ENCODE data around the gene LRR1. TPM values are rescaled to one million over a fixed set of nuclear protein-coding genes. Genes with fewer than 3 reads are reported as not detected.

LRR1 gene
- total and polyA plus RNA-seq, 7 donors = 2.4 to 7.2 (median 4.9) TPM

DNA sequence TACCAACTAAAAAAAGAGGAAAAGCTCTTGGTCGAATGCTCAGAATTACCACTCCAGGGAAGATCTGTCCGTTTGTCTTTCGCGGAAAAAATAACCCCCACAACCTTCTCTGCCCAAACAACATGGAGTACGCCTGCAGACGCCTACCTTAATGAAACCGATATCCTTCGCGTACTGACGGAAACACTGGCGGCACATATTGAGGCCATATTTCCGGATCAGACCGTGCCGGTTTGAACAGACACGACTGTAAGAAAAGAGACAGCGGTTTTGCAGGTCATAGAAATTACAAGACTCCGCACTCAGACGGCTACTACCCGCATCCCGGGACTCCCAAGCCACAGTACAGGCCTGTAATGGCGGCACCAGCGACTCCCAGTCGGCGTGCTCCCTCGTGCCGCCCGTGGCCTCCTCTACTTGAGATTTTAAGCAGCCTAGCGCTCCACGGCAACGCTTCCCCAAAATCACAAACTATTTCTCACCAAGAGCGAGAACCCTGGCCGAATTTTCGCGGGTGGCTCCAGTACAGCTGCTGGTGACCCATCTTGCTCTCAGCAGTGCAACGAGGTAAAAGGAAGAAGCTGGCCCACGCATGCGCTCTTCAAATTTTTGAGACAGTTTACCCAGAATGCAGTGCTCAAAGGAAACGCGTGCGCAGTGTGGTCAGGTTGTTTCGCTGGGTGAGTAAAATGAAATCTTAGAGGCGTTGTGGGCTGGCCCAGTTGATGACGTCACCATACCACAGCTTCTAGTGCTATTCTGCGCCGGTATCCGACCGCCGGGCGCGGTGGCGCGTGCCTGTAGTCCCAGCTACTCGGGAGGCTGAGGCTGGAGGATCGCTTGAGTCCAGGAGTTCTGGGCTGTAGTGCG is 12.7 kb upstream of the LRR1 start, which contains the start of gene RPS29:
TSS of gene RPS29 (minus strand) at position 578 of the 870 bp plus-strand sequence. CDS start at position 544, 34 bp downstream.
- Histone ChIP-seq H3K27me3 (ENCODE audit: insufficient read depth in 3 of 3, low read length in 2 of 3) (no peaks in the 10 kb centered on the region), H3K36me3 (ENCODE audit: insufficient read depth in 1 of 2, low read depth in 1 of 2) (peaks cover 7 to 34% of the 10 kb centered on the region in 2 donors), H3K27ac (peak within 1 kb of the TSS; percentile 90), H3K9me3 (no peaks in the 10 kb centered on the region), H3K4me3 (peak within 1 kb of the TSS; percentile 72), H3K4me1 (peaks cover 20% of the 10 kb centered on the region)
- intact Hi-C loops (cut with DNase I) = loop anchor here in 1 of 2 donors (5.0 kb wide), 1 partner anchor 36 kb away; the partner anchor contains the start of genes MGAT2 and RPL36AL
- peak; percentile 97 to 99 for DNase-seq
- WGBS, 3 donors = 0% methylated on average over 50 to 54 of the region's 55 CpGs
- TF ChIP-seq CTCF (IDR thresholded peaks at IDR 0.05) = no peak
- ATAC-seq = peak; percentile 95 to 97 (median 96)

GRCh38 chr14:49586673-49587460 is 11.9 kb upstream of the LRR1 start:
- Histone ChIP-seq H3K36me3 (ENCODE audit: insufficient read depth in 1 of 2, low read depth in 1 of 2) (peaks cover 7 to 31% of the 10 kb centered on the region in 2 donors), H3K27ac (peak overlapping the region; percentile 90), H3K27me3 (ENCODE audit: insufficient read depth in 3 of 3, low read length in 2 of 3) (no peaks in the 10 kb centered on the region), H3K4me1 (peaks cover 14% of the 10 kb centered on the region), H3K9me3 (no peaks in the 10 kb centered on the region), H3K4me3 (peak overlapping the region; percentile 72)
- peak; percentile 84 for TF ChIP-seq CTCF (IDR thresholded peaks at IDR 0.05)
- ATAC-seq = peak; percentile 29 to 60 (median 45)
- intact Hi-C loops (cut with DNase I) = loop anchor here in 1 of 2 donors (5.0 kb wide), 1 partner anchor 35 kb away; the partner anchor contains the start of genes MGAT2 and RPL36AL
- DNase-seq = peak in 1 of 2 donors; percentile 25
- WGBS, 3 donors = 2 to 3% (median 2%) methylated on average over 9 to 11 of the region's 21 CpGs

DNA sequence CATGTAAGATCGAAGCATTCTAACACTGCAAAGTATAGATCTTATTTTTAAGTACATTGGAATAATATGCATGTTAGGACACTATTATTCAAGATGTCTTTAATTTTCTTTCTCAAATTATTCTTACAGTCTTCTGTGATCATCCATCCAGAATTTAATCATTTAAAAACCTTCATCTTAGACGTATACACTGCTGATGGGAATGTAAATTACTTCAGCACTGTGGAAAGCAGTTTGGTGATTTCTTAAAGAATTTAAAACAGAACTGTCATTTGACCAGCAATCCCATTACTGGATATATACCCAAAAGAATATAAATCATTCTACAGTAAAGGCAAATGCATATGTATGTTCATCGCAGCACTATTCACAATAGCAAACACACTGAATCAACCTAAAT is 9.4 kb upstream of the LRR1 start:
- H3K4me3 ChIP-seq = no peak overlapping the region
- TF ChIP-seq CTCF (IDR thresholded peaks at IDR 0.05) = no peak
- ATAC-seq (no peak), DNase-seq (no peak)
- intact Hi-C loops (cut with DNase I) = loop anchor here in 1 of 2 donors (5.0 kb wide), 1 partner anchor 33 kb away; the partner anchor contains the start of genes MGAT2 and RPL36AL
- H3K27me3 ChIP-seq (ENCODE audit: insufficient read depth in 3 of 3, low read length in 2 of 3) = no peaks in the 10 kb centered on the region
- no peak overlapping the region for H3K27ac ChIP-seq
- H3K36me3 ChIP-seq (ENCODE audit: insufficient read depth in 1 of 2, low read depth in 1 of 2) = peaks cover 0 to 6% of the 10 kb centered on the region in 2 donors
- H3K4me1 ChIP-seq = peaks cover 4% of the 10 kb centered on the region
- WGBS, 3 donors = 87 to 93% (median 88%) methylated on average over 3 of the region's 3 CpGs
- H3K9me3 ChIP-seq = no peaks in the 10 kb centered on the region

- ATAC-seq = no peak
Observed at GRCh38 chr14:49593016-49593415, 5.7 kb upstream of the LRR1 start.

More at GRCh38 chr14:49593016-49593415, 5.7 kb upstream of the LRR1 start:
- TF ChIP-seq CTCF (IDR thresholded peaks at IDR 0.05) = no peak
- intact Hi-C loops (cut with DNase I) = no loop called here
- 89 to 96% (median 91%) methylated on average over 3 of the region's 3 CpGs for WGBS, 3 donors
- Histone ChIP-seq H3K9me3 (no peaks in the 10 kb centered on the region), H3K36me3 (ENCODE audit: insufficient read depth in 1 of 2, low read depth in 1 of 2) (no peaks in the 10 kb centered on the region), H3K27me3 (ENCODE audit: insufficient read depth in 3 of 3, low read length in 2 of 3) (no peaks in the 10 kb centered on the region), H3K4me1 (no peaks in the 10 kb centered on the region), H3K4me3 (no peak overlapping the region), H3K27ac (no peak overlapping the region)
- no peak for DNase-seq
